Measurements from ENCODE around the gene ANKRD36.
"Not testable (repeated sequence)": the region's sequence is repeated elsewhere in the genome, so short reads cannot be mapped to it uniquely, and the experiment has no call there.

ANKRD36 gene

DNA sequence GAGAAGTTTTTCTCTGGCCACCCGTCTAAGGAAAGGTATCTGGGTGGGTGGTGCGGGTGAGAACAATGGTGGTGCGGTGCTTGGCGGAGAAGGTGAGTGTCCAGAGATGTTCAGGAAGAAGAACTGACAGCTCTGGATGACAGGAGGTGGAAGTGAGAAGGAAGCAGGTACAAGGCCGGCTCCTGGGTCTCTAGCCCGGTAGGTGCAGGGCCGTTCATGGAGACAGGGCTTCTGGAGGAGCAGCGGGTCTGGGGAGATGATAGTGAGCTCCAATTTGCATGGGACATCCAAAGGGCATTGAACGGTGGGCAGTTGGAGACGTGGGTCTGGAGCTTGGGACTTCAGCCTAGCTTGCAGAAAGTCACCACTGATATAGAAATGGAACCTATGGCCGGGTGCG lies 17.3 kb upstream of the ANKRD36 start:
- TF ChIP-seq, protein P1, sequence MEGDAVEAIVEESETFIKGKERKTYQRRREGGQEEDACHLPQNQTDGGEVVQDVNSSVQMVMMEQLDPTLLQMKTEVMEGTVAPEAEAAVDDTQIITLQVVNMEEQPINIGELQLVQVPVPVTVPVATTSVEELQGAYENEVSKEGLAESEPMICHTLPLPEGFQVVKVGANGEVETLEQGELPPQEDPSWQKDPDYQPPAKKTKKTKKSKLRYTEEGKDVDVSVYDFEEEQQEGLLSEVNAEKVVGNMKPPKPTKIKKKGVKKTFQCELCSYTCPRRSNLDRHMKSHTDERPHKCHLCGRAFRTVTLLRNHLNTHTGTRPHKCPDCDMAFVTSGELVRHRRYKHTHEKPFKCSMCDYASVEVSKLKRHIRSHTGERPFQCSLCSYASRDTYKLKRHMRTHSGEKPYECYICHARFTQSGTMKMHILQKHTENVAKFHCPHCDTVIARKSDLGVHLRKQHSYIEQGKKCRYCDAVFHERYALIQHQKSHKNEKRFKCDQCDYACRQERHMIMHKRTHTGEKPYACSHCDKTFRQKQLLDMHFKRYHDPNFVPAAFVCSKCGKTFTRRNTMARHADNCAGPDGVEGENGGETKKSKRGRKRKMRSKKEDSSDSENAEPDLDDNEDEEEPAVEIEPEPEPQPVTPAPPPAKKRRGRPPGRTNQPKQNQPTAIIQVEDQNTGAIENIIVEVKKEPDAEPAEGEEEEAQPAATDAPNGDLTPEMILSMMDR (IDR thresholded peaks at IDR 0.05): no peak
- TF ChIP-seq ZFX (IDR thresholded peaks at IDR 0.05; ENCODE audit: borderline replicate concordance): no peak
- H3K27ac ChIP-seq: no peak overlapping the region

DNA sequence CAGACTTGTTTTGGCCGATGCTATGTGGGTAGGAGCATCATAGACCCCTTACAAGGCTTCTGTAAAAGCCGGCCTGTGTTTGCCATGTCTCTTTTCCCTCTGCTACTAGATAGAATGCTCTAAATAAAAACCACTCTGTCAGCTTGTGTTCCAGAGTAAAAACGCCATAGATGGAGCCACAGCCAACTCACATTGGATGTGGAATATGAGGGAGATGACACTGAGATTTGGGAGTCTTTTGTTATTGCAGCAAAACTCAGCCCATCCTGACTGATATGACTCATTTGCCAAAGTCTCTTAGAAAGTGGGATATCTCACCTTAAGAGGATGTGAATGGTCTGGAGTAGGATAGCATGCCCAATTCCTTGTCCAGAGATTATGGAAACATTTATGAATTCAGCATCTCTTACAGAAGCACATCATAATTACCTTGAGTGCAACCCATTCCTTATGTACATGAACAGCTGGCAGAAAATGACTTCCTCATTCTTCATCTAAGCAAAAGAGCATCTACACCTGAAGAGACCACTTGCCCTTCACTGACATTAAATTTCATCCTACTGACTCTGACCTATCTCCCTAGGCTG lies 14.1 kb upstream of the ANKRD36 start:
- not testable (repeated sequence) for H3K27ac ChIP-seq

DNA sequence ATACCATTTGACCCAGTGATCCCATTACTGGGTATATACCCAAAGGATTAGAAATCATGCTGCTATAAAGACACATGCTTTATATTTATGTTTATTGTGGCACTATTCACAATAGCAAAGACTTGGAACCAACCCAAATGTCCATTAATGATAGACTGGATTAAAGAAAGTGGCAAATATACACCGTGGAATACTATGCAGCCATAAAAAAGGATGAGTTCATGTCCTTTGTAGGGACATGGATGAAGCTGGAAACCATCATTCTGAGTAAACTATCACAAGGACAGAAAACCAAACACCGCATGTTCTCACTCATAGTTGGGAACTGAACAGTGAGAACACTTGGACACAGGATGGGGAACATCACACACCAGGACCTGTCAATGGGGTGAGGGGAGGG lies 6.1 kb upstream of the ANKRD36 start:
- not testable (repeated sequence) for H3K27ac ChIP-seq

DNA sequence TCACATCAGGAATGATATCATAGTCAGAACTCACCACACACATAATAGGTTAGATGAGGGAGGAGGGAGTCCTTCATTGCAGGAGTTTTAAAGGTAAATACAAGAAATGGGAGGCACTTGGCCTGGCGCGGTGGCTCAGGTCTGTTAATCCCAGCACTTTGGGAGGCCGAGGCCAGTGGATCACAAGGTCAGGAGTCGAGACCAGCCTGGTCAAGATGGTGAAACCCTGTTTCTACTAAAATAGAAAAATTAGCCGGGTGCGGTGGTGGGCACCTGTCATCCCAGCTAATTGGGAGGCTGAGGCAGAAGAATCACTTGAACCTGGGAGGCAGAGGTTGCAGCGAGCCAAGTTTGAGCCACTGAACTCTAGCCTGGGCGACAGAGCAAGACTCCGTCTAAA lies 1.7 kb upstream of the ANKRD36 start:
- H3K27ac ChIP-seq: not testable (repeated sequence)

DNA sequence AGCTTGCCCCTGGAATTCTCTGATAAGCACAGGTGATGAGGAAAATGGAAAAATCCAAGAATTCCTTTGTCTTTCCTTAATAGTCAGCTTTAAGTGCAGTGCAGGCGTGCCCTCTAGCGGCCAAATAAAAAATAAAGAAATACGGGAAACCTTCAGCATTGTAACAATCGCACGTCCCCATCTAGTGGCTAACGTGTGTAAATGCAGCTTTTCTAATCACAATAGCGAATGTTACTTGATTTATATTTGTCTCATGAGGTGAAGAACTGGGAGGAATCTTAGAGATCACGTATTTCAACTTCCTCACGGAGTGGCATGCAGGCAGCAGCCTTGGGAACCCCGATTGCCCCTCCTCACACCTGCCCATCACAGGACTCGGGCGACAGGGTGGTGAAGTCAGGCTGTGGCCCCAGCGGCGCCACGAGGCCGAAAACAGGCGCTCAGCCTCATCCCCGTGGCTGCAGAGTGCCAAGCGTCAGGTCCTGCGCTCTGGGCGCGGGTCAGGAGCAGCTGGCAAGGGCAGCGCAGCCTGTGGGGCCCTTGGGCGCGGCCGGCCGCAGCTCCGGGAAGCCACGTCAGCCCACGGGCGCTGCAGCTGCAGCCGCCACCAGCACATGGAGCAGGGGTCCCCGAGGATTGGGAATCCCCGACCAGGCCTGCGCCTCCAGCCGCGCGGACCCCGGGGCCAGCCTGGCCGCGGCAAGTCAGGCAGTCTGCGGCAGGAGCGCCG lies 468 bp upstream of the ANKRD36 start:
- TF ChIP-seq, protein P1 (IDR thresholded peaks at IDR 0.05): peak; percentile 93
- H3K27ac ChIP-seq: peak overlapping the region; percentile 94

DNA sequence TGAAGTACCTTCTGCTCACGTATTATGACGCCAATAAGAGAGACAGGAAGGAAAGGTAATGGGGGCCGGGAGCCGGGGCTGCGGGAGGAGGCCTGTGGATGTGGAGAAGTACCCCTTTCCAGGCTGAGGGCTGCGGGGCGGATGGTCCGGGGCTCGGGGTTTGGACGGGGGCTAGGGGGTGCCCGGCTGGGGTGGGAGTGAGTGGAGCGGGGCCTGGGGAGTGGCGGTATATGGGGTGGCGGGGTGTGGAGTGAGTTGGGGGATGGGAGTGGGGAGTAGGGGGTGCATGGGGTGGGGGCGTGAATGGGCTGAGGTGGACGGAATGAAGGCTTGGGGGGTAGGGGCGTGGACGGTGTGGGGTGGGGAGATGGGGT lies 916 bp downstream of the ANKRD36 start:
- peak overlapping the region; percentile 94 for H3K27ac ChIP-seq

DNA sequence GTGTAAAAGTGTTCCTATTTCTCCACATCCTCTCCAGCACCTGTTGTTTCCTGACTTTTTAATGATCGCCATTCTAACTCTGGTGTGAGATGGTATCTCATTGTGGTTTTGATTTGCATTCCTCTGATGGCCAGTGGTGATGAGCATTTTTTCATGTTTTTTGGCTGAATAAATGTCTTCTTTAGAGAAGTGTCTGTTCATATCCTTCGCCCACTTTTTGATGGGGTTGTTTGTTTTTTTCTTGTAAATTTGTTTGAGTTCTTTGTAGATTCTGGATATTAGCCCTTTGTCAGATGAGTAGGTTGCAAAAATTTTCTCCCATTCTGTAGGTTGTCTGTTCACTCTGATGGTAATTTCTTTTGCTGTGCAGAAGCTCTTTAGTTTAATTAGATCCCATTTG lies 16.1 kb downstream of the ANKRD36 start:
- H3K27ac ChIP-seq: not testable (repeated sequence)

DNA sequence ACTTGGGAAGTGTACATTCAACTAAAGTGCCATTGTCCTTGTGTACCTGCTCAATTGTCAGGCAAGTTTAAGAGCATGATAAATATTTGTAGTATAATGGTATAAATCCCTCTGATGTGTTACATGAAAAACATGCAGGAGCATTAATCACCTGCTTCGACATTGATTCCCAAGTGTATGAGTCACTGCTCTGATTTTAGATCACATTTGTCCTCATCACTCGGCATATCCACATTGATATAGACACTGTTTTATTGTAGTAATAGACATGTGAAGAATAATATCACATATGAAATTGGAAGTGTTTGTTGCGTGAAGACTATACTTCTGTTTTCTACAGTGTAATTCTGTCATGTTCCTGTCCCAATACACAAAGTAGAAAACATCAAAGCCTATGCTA lies 31.1 kb downstream of the ANKRD36 start:
- not testable (repeated sequence) for H3K27ac ChIP-seq

DNA sequence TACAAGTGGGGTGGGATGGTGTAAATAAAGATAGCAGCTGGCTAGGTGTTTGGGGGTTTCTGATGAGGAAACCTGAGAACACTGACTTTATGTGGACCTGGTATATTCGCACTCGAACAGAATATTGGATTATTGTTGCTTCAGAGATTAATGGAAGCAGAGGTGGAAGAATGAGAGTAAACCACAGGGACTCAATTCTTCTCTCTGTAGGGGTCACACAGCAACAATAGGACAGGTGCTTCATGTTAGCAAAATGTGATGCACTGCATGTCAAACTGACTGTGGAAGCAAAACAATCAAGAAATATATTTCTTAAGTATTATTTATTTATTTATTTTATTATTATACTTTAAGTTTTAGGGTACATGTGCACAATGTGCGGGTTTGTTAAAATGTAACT lies 53.6 kb downstream of the ANKRD36 start:
- not testable (repeated sequence) for H3K27ac ChIP-seq

DNA sequence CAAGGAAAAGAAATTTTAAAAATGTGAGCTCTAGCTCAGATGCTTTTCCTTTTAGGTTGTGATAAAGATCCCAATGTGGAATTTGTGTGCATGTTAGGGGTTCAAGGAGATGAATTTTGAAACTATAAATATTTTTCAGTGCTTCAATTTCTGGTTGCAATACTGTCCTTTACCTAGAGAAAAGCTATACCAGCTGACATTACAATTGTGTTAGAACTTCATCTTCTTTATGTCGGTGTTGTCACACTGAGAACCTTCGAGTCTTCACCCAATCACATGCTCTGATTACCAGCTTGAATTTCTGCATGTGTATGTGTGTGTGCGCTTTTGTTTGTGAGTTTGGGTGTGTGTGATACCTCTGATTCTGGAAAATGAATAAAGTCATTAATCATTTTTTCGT lies 55.0 kb downstream of the ANKRD36 start:
- H3K27ac ChIP-seq: not testable (repeated sequence)

DNA sequence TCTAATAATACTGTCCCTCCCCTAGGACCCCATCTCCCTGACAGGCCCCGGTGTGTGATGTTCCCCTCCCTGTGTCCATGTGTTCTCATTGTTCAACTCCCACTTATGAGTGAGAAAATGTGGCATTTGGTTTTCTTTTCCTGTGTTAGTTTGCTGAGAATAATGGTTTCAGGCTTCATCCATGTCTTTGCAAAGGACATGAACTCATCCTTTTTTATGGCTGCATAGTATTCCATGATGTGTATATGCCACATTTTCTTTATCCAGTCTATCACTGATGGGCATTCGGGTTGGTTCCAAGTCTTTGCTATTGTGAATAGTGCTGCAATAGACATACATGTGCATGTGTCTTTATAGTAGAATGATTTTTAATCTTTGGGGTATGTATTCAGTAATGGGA lies 55.6 kb downstream of the ANKRD36 start:
- not testable (repeated sequence) for H3K27ac ChIP-seq

DNA sequence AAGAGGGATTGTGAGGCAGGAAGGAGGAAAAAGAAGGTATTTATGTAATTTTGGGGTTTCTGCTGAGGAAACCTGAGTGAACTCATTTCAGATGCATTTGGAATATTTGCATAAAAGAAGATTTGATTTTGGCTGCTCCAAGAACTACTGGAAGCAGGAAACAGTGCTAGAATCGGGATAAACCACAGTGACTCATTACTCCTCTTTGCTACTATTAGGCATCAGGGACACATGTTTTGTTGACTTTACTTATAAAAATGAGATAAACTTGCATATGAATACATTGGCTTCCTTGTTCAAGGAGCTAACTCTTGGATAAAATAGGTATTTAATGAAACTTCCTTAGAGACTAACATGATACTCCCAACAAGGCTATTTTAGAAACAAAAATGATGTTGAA lies 67.4 kb downstream of the ANKRD36 start:
- not testable (repeated sequence) for H3K27ac ChIP-seq

DNA sequence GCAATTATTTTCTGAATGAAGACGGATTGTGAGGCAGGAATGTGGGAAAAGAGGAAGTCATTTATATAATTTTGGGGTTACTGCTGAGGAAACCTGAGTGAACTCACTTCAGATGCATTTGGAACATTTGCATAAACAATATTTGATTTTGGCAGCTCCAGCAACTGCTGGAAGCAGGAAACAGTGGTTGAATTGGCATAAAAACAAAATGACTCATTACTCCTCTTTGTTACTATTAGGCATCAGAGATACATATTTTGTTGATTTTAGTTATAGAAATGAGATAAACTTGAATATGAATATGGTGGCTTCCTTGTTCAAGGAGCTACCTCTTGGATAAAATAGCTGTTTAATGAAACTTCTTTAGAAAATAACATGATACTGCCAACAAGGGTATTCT lies 82.4 kb downstream of the ANKRD36 start:
- not testable (repeated sequence) for H3K27ac ChIP-seq

DNA sequence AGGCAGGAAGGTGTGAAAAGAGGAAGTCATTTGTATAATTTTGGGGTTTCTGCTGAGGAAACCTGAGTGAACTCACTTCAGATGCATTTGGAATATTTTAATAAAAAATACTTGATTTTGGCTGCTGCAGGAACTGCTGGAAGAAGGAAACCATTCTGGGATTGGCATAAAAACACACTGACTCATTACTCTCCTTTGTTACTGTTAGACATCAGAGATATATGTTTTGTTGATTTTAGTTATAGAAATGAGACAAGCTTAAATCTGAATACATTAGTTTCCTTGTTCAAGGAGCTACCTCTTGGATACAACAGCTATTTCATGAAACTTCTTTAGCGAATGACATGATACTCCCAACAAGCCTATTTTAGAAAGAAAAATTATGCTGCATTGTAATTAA lies 84.3 kb downstream of the ANKRD36 start:
- not testable (repeated sequence) for H3K27ac ChIP-seq

DNA sequence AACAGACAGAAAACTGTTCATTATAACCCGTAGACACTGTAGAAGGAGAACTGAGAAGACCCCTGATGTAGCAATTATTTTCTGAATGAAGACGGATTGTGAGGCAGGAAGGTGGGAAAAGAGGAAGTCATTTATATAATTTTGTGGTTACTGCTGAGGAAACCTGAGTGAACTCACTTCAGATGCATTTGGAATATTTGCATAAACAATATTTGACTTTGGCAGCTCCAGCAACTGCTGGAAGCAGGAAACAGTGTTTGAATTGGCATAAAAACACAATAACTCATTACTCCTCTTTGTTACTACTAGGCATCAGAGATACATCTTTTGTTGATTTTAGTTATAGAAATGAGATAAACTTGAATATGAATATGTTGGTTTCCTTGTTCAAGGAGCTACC lies 87.9 kb downstream of the ANKRD36 start:
- H3K27ac ChIP-seq: not testable (repeated sequence)

DNA sequence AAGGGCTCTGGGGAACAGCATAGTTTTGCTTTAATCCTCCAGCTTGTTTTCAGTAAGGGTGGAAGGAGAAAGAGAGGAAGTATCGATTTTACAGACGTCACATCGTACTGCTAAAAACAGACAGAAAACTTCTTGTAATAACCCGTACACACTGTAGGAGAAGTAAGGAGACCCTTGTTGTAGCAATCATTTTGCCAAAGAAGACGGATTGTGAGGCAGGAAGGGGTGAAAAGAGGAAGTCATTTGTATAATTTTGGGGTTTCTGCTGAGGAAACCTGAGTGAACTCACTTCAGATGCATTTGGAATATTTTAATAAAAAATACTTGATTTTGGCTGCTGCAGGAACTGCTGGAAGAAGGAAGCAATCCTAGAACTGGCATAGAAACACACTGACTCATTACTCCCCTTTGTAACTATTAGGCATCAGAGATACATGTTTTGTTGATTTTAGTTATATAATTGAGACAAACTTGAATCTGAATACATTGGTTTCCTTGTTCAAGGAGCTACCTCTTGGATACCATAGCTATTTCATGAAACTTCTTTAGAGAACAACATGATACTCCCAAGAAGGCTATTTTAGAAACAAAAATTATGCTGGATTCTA lies 89.8 kb downstream of the ANKRD36 start:
- H3K27ac ChIP-seq: not testable (repeated sequence)

Measured in 22Rv1 (cell line).